Measurements from ENCODE around the gene TBL1XR1. TPM values are rescaled to one million over a fixed set of nuclear protein-coding genes. Genes with fewer than 3 reads are reported as not detected.

The TBL1XR1 gene
- total RNA-seq, 1 experiment from 2014 or later: 180 TPM

DNA sequence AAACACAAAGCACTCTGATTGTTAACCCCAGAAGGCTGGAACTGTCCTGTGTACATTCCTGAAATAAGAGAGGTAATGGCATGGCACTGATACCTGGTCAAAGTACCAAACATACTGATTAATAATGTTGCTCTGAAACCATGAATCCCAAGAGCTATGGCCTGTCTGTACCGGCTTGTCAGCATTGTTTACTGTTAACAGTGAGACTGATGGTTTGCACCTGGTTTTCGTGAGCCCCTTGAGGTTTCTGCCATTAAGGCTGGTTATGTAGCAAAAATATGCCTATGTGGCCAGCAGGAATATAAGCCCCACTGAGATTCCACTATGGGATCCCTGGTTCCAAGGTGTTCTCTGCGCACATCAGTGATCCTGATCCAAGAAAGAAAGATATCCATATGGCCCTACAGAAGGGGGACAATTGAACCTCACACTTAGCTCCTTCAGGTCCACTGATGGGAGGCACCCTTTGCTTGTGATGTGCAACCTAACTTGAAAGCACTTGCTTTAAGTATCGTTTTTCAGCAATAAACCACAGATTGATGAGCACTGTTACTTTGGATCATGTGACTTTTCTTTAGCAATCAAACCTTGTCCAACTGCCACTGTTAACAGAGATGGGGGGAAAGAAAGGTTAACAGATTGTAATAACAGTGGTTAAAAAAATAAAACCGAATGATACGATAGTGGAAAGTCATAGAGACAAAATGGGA, 65.2 kb downstream of the TBL1XR1 start (continued):
- TF ChIP-seq CTCF (IDR thresholded peaks at IDR 0.05 in 2 of 3, conservative IDR thresholded peaks at IDR 0.05 in 1 of 3; ENCODE audit: borderline replicate concordance in 1 of 3, insufficient read depth in 1 of 3, low read depth in 2 of 3, low read length in 2 of 3): no peak
- no peak for TF ChIP-seq FOSL1 (IDR thresholded peaks at IDR 0.05; ENCODE audit: low read depth)
- TF ChIP-seq POLR2AphosphoS5 (IDR thresholded peaks at IDR 0.05; ENCODE audit: low read depth, low read length): no peak
- no peak for TF ChIP-seq EGR1 (IDR thresholded peaks at IDR 0.05; ENCODE audit: low read depth)
- TF ChIP-seq CEBPB (IDR thresholded peaks at IDR 0.05; ENCODE audit: low read depth): no peak

DNA sequence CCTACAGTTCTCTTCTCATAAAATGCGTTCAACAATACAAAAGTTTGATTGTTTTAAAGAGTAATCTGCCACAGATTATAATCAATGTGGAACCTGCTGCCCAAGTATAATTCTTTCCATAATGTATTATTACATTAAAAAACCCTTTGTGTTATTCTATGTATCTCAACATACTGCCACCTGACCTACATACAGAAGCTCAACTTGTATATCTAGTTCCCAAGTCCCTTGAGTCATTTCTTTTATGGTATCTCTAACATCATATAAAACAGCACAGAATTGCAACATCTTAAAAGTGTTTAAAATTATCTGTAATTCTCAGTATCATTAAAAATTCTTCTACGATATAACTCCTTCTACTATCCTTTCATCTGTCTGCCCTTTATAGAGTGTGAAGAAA, 70.3 kb downstream of the TBL1XR1 start:
- Histone ChIP-seq H3K27ac (ENCODE audit: low read depth, low read length) (no peak overlapping the region), H3K9me2 (ENCODE audit: insufficient read depth) (no peaks in the 10 kb centered on the region), H4K20me1 (ENCODE audit: insufficient read depth) (peaks cover 30% of the 10 kb centered on the region), H3K79me2 (ENCODE audit: insufficient read depth, low read length) (peaks cover 100% of the 10 kb centered on the region), H3K4me1 (ENCODE audit: control insufficient read depth in 1 of 2, insufficient read depth in 2 of 2, low read length in 2 of 2) (0 out of 4 replicates have a peak, but pooled peaks cover 0 to 3% of the 10 kb centered on the region in 2 experiments), H3K4me3 (replicated peaks in 1 of 2; ENCODE audit: low read depth in 1 of 2, low read length in 2 of 2) (no peak overlapping the region), H3K36me3 (ENCODE audit: control insufficient read depth in 1 of 2, insufficient read depth in 2 of 2, low read length in 2 of 2) (no peaks in the 10 kb centered on the region), H3K9me3 (ENCODE audit: control insufficient read depth in 1 of 2, insufficient read depth in 1 of 2, low read depth in 1 of 2, low read length in 2 of 2) (no peaks in the 10 kb centered on the region), H2AFZ (ENCODE audit: low read depth, low read length, poor library complexity, severe bottlenecking) (no peak overlapping the region), H3K27me3 (ENCODE audit: insufficient read depth, low read length) (no peaks in the 10 kb centered on the region), H3K4me2 (ENCODE audit: low read length) (no peak overlapping the region), H3K9ac (ENCODE audit: low read length) (no peak overlapping the region)
- intact Hi-C loops (cut with micrococcal nuclease): no loop called here
- DNase-seq (ENCODE audit: low read depth, low spot score): no peak
- no peak for ATAC-seq
- ChIA-PET RAD21 (ENCODE audit: low non-redundant PET in 1 of 2, low total read pairs in 2 of 2, uncharacterized antibody in 2 of 2, unreplicated experiment in 2 of 2) (no interaction called here), CTCF (no interaction called here), POLR2A (no interaction called here)
- BruUV-seq (replicated peaks): no TSS peak
- TF ChIP-seq CEBPB (IDR thresholded peaks at IDR 0.05; ENCODE audit: low read depth): no peak
- no peak for TF ChIP-seq EZH2 (IDR thresholded peaks at IDR 0.05)
- no peak for TF ChIP-seq ZNF274 (IDR thresholded peaks at IDR 0.05; ENCODE audit: low read depth, low read length)
- no peak for TF ChIP-seq SIN3A (IDR thresholded peaks at IDR 0.05; ENCODE audit: low read depth)
- TF ChIP-seq ATF3 (IDR thresholded peaks at IDR 0.05): no peak
- TF ChIP-seq POLR2AphosphoS5 (IDR thresholded peaks at IDR 0.05; ENCODE audit: low read depth, low read length): no peak

Measured in HCT116 (cell line).